Lower lobe of right lung (tissue), 2 donors: Measurements from ENCODE around the gene RABL3. TPM values are rescaled to one million over a fixed set of nuclear protein-coding genes. Genes with fewer than 3 reads are reported as not detected.

Experiments
- ATAC-seq, 2 donors: fragments of 200-7000 bp; cut with Tn5 transposase; one replicate each; pipeline ENCODE4 v1.9.1; 2020 to 2022; ENCODE audit warnings: mild to moderate bottlenecking in 2 of 2, moderate library complexity in 2 of 2
- DNase-seq: peaks from one replicate; pipeline ENCODE4 v3.0.0-alpha.2; 2020
- H3K27ac ChIP-seq: fragments of 200-600 bp; one replicate; pipeline ENCODE4 v1.8.0; 2022
- H3K27me3 ChIP-seq: fragments of 200-600 bp; one replicate; pipeline ENCODE4 v1.8.0; 2022; ENCODE audit warnings: low read depth
- H3K36me3 ChIP-seq: fragments of 200-600 bp; one replicate; pipeline ENCODE4 v1.8.0; 2022; ENCODE audit warnings: mild to moderate bottlenecking
- H3K4me1 ChIP-seq: fragments of 200-600 bp; one replicate; pipeline ENCODE4 v1.8.0; 2022
- H3K4me3 ChIP-seq: fragments of 200-600 bp; one replicate; pipeline ENCODE4 v1.8.0; 2022; ENCODE audit warnings: mild to moderate bottlenecking
- H3K9me3 ChIP-seq: fragments of 200-600 bp; one replicate; pipeline ENCODE4 v1.8.0; 2022
- intact Hi-C: fragments of 100-400 bp; cut with DNase I; formaldehyde crosslinking; loops from one replicate; pipeline ENCODE4 v1.11.0; 2022
- total RNA-seq: library from RNA; stranded (reverse); fragmentation: NEBNext Ultra II Directional; extraction: Animal tissue kit (Norgen Biotek cat#: 25700); gene quantifications from one replicate; pipeline ENCODE4 v1.2.1, GENCODE V29; 2021
- TF ChIP-seq, protein P1 (sequence below): fragments of 200-600 bp; IDR thresholded peaks from one replicate; pipeline ENCODE4 v1.8.0; 2022; ENCODE audit warnings: antibody characterized with exemption, mild to moderate bottlenecking
- donor health status: DM: no; HTN: yes; CAD: no; lungs with severe emphysema.

RABL3 gene
- total RNA-seq, 1 donor from 2014 or later: 24.5 TPM

DNA sequence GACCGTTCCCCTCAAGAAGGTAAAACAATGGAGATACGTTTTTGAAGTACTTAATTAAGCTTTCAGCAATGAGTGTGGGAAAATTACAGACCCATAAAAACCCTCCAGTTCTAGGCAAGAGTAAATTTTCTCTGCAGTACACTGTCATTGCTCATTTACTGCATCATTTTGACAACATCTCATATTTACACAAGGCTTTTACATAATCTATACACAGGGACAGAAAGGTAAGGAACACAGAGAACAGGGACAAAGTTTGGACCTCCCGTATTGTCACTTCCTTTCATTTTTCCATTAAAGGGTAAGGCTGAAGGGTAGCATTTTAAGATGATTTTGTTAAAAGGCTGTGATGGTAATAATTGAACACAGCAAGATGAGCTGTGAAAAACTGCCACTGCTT lies 52.9 kb downstream of the RABL3 start:
- H3K27me3 ChIP-seq: no peaks in the 10 kb centered on the region
- H3K36me3 ChIP-seq: peaks cover 7% of the 10 kb centered on the region
- H3K4me1 ChIP-seq: no peaks in the 10 kb centered on the region
- ATAC-seq (no peak), DNase-seq (no peak)
- H3K4me3 ChIP-seq: no peak overlapping the region
- no peak overlapping the region for H3K27ac ChIP-seq
- intact Hi-C loops: no loop called here
- no peaks in the 10 kb centered on the region for H3K9me3 ChIP-seq
- TF ChIP-seq, protein P1, sequence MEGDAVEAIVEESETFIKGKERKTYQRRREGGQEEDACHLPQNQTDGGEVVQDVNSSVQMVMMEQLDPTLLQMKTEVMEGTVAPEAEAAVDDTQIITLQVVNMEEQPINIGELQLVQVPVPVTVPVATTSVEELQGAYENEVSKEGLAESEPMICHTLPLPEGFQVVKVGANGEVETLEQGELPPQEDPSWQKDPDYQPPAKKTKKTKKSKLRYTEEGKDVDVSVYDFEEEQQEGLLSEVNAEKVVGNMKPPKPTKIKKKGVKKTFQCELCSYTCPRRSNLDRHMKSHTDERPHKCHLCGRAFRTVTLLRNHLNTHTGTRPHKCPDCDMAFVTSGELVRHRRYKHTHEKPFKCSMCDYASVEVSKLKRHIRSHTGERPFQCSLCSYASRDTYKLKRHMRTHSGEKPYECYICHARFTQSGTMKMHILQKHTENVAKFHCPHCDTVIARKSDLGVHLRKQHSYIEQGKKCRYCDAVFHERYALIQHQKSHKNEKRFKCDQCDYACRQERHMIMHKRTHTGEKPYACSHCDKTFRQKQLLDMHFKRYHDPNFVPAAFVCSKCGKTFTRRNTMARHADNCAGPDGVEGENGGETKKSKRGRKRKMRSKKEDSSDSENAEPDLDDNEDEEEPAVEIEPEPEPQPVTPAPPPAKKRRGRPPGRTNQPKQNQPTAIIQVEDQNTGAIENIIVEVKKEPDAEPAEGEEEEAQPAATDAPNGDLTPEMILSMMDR: no peak

DNA sequence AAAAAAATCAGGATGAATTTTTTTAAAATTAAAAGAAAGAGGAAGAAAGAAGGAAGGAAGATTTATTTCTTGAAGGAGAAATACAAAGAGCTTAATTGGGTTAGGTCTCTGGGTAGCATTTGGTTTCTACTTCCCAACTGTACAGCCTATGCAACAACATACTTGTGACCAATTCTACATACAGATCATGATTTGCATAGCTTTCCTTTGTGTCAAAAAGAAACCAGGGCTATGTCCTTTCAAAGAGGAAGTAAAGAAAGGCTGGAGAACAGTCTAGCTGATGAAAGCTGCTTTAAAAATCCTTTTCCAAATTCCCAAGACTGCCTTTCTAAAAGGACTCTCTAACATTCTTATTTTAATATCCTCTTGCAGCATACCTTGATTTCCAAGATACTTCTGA lies 54.2 kb downstream of the RABL3 start:
- DNase-seq: no peak
- TF ChIP-seq, protein P1: no peak
- Histone ChIP-seq H3K4me3 (no peak overlapping the region), H3K9me3 (no peaks in the 10 kb centered on the region), H3K36me3 (peaks cover 7% of the 10 kb centered on the region), H3K27ac (no peak overlapping the region), H3K4me1 (no peaks in the 10 kb centered on the region), H3K27me3 (no peaks in the 10 kb centered on the region)
- intact Hi-C loops: no loop called here
- no peak for ATAC-seq

DNA sequence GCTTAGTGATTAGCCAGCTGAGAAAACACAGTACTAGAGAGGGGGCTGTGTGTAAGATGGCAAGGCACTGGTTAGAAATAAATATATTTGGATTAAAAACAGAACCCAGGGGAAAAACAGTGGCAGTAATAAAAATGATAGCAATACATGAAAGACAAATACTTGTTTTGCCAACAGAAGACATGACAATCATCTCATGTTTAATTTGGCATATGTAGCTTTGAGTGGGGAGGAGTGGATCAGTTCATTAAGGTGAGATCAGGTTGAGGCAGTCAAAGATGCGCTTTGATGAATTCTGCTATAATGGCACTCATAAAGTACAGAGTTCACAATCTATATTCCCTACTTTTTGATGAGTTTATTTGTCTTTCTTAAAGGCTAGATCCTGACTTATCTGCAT lies 56.9 kb downstream of the RABL3 start:
- Histone ChIP-seq H3K4me3 (no peak overlapping the region), H3K36me3 (peaks cover 7% of the 10 kb centered on the region), H3K27me3 (no peaks in the 10 kb centered on the region), H3K4me1 (no peaks in the 10 kb centered on the region), H3K9me3 (no peaks in the 10 kb centered on the region), H3K27ac (no peak overlapping the region)
- DNase-seq: no peak
- ATAC-seq: no peak
- intact Hi-C loops: no loop called here
- TF ChIP-seq, protein P1: no peak

DNA sequence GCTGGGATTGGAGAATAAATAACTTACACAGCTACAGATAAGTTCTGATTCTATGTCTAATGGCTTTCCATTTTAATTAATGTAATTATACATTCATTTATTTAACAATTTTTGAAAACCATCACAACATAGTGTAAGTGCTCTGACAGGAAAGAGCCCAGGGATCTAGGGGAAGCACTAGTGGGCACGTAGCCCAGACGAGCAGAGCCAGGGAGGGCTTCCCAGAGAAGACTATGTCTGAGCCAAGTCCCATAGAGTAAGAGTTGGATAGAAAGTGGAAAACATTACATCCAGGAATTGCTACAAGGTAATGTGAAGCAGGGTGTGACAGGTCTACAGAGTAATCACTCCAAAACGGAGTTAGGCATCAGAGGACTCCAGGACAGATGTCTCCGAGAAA lies 57.4 kb downstream of the RABL3 start:
- ATAC-seq: no peak

DNA sequence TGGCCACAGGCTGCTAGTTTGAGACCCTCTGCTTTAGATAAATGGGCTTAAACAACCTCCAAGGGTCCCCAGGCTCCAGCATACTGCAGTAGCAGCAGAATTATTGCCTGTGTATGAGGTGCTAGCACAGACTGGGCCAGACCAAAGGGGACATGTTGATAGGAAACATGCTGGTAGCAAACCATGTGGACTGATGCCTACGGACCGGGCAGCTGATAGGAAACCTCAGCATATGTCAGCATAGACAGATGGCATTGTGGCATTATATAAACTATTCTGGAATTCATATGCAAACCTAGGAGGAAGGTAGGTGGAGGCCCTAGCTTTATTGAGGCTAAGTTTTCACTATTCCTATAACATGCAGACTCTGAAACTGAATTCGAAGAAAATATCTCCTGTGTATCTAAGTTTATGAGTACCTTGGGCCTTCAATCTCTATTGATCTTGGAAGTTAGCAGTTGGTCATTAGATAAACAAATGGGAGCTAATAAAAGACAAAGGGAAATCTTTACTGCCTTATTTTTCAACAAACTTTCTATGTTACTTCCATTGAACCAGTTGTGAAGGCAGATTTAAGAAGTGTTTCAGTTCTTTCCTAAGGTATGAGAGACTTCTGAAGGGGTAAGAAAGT lies 58.5 kb downstream of the RABL3 start:
- TF ChIP-seq, protein P1: no peak
- H3K36me3 ChIP-seq: peaks cover 6% of the 10 kb centered on the region
- DNase-seq (no peak), ATAC-seq (no peak)
- intact Hi-C loops: no loop called here
- no peaks in the 10 kb centered on the region for H3K9me3 ChIP-seq
- H3K4me1 ChIP-seq: peaks cover 8% of the 10 kb centered on the region
- no peaks in the 10 kb centered on the region for H3K27me3 ChIP-seq
- H3K4me3 ChIP-seq: no peak overlapping the region
- no peak overlapping the region for H3K27ac ChIP-seq

More for the DNA sequence above, 57.4 kb downstream of the RABL3 start:
- Histone ChIP-seq H3K36me3 (peaks cover 7% of the 10 kb centered on the region), H3K4me1 (no peaks in the 10 kb centered on the region), H3K4me3 (no peak overlapping the region), H3K9me3 (no peaks in the 10 kb centered on the region), H3K27me3 (no peaks in the 10 kb centered on the region), H3K27ac (no peak overlapping the region)
- TF ChIP-seq, protein P1: no peak
- intact Hi-C loops: no loop called here
- no peak for DNase-seq
